Occipital lobe (tissue), 2 donors: ENCODE data around the gene SAAL1. TPM values are rescaled to one million over a fixed set of nuclear protein-coding genes. Genes with fewer than 3 reads are reported as not detected.

Experiments used
- DNase-seq: peaks from one replicate; lab custom pipeline; 2025; lab: John Stamatoyannopoulos, UW
- total RNA-seq: library from RNA; depleted of rRNA; stranded (reverse); fragments of >200 nt; gene quantifications from one replicate; pipeline ENCODE4 v1.2.3, GENCODE V29; 2014

SAAL1 gene
- total RNA-seq, 1 donor from 2014 or later: 31.4 TPM

DNA sequence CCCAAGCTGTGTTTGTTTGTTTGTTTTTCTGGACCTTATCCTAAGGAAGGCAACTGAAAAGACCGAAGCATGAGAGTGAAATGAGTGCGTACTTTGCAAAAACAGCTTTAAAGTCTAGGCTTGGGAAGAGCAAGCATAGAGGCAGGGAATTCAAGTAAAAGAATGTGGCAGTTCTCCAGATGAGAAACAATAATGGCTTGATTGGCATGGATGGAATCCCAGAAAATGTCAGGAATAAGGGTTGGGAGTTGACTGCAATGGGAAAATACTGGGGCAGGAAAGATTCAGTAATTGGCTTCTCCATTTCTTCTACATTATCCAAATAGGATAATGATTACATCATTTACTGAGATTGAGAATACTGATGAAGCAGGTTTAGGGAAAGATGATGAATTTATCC is 17.5 kb downstream of the SAAL1 start:
- DNase-seq: no peak

- no peak for DNase-seq
These were observed 24.3 kb downstream of the SAAL1 start for GRCh38 chr11:18081551-18081950.

- DNase-seq: no peak
These were observed 25.4 kb downstream of the SAAL1 start for GRCh38 chr11:18080451-18080850.

GRCh38 chr11:18078909-18079308 is 27.0 kb downstream of the SAAL1 start:
- DNase-seq: no peak

- DNase-seq: no peak
These were observed 30.4 kb downstream of the SAAL1 start for GRCh38 chr11:18075444-18075843.

DNA sequence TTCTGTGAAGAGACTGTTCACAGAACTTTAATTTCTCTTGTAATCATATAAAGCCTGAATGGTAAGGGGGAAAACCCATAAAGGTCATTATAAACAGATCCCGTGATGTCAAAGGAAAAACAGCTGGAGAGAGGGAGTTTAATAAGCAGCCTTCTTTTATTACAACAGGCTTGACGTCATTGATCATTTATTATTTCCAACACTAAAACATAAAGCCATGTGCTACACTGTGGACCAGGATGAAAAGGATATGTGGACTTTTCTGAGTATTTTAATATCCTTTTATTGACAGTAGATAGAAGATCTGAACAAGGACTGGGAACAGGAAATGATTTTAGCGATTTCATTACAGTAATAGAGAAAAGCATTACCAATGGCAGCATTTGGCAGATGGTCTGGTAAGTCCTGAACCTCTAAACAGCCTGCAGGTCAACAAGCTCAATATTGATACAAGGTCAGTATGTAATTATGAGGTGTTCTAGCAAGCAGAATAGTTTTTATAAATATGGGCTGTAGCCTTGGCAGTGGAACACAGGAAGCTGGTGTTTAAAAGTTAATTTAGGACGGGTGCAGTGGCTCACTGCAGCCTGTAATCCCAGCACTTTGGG is 34.7 kb downstream of the SAAL1 start:
- DNase-seq: no peak

DNA sequence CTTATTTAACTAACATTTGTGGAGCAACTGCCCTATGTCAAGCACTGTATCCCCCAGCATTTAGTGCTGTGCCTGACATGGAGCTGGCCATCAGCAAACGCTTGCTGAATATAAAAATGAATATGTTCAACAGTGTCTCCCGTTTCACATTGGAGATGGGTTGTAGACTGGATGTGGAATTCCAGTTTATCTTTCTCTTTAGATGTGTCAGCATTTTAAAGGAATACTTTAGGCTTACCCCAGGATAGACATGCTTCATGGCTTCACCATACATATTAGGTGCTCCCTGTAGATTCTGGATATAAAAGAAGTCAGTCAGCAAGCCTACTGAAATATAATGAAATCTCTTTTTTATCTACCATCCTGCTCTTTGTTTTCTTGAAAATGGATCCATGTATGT is 38.5 kb downstream of the SAAL1 start:
- no peak for DNase-seq

GRCh38 chr11:18066626-18067025 is 39.3 kb downstream of the SAAL1 start:
- DNase-seq: no peak

GRCh38 chr11:18065572-18065971 is 40.3 kb downstream of the SAAL1 start:
- no peak for DNase-seq

DNA sequence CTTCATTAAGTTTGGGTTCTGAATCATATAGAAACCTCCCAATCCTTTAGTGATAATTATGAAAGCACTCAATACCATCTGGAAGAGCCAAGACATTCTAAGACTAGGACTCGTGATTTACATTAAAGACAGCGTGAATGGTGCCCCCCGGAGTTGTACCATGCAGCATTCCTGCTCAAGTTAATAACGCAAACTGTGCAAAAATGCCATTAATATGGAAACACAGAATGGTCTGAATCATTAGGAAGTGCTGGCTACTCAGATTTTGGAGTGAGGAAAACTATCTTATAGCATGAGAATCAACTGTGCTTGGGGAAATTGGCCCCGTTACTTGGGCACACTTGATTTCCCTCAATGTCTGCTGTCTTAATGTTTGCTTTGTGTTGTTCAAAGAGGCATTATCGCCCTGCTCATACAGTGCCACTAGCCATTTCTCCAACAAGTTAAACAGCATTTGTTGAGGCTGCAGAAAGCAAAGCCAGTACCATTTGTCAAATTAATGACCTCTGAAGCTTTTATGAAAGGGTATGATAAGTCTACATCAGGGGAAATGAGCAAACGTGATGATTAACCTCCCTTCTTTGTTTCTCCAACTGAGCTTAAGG is 41.3 kb downstream of the SAAL1 start:
- DNase-seq: no peak

GRCh38 chr11:18063862-18064434 is 41.9 kb downstream of the SAAL1 start:
- no peak for DNase-seq

DNA sequence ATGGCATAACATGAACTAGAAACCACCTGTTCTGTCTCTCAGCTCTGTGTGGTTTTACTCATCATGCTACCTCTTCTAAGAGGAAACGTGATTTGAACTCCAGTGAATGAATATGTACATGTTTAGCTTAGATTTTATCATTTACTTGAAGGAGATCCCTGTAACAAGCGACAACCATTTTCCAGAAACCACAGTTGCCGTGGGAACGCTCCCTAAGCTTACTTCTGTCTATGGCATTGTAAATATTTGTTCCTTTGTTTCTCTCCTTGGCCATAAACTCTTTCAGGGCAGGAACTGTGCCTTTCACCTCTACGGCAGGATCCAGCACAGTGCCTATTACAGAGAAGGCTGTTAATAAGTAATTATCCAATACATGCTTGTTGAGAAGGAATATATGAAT is 42.8 kb downstream of the SAAL1 start:
- DNase-seq: no peak

DNA sequence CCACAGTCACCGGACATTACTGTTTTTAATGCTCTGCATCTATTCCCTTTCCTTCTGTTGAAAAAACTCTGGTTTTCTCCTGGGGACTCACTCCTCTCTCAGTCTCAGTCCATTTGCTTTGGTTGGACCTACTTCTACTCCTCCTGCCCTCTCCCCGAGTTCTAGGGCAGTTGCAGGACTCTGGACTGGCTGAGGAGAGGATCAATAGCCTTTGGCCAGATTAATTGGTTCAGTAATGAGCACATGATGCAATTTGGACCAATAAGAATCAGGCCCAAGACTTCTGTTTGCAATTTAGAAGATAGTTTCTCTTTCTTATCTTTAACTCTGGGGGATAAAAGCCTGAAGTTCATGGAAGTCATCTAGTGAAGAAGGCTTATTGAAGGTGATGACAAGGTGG is 44.5 kb downstream of the SAAL1 start:
- no peak for DNase-seq

DNA sequence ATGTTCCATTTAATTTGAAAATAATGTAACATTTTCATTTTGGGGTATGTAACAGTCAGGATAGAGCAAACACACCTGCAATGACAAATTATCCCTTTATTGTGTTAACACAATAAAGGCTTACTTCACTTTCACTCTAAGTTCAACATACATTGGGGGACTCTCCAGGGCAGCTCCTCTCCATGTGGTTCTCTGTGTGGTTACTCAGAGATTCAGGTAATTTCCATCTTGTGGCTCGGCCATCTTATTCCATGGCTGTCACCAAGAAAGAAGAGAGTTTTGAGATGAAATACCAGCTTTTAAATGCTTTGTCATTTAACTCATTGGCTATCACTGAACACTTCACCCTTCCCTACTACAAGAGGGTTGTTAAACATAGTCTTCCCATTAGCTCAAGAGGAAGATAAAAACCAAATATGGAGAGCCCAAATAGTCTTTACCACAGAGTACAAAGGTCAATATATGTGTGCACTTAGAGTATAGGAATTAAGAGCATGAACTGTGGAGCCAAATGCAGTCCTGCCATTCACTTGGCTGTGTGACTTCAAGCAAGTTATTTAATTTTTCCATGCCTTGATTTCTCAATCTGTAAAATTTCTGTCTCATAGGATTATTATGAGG is 49.2 kb downstream of the SAAL1 start:
- no peak for DNase-seq

DNA sequence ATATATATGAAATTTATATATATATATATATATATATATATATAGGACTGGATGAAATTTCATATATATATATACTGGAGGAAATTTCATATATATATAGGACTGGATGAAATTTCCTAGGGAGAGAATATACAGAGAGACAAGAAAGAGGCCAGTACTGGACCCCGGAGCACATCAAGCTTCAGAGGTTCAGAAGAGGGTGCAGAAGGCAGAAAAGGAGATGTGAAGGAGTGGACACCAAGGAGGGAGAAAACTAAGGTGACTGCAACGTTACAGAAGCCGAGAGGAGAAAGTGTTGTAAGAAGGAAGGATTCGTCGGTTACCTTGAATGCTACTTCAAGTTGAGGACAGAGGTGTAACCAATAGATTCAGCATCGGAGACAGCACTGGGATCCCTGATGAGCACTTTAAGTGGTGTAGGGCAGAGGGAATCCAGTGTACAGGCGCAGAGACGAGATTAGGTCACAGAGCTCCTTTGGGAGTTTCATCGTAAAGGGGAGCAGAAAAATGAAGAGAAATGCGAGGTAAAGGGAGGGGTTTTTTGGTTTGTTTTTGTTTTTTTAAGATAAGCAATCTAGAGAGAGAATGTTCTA is 51.3 kb downstream of the SAAL1 start:
- DNase-seq: no peak

DNA sequence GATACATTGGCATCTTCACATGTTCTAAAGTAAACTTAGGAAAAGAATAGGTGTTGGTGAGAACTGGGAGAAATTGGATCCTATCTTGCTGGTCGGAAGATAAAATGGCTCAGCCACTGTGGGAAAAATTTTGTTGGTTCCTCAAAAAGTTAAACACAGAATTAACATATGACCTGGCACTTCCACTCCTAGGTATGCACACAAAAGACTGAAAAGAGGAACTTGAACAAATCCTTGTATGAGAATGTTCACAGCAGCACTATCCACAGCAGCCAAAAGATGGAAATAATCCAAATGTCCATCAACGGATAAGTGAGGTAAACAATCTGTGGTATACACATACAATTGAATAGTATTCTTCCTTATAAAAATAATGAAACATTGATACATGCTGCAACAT is 55.0 kb downstream of the SAAL1 start:
- DNase-seq: no peak

- no peak for DNase-seq
These were observed 59.6 kb downstream of the SAAL1 start, which contains the start of gene TPH1 for GRCh38 chr11:18046116-18046777. Gene TPH1 (minus strand): TSS chr11:18046269. CDS start chr11:18040762, 5,507 bp downstream.

- DNase-seq: no peak
These were observed 69.4 kb downstream of the SAAL1 start for GRCh38 chr11:18036456-18036855.
